Central memory CD8-positive, alpha-beta T cell (primary cell): ENCODE results near the gene ZFAND6.
"Not testable (repeated sequence)": the region's sequence is repeated elsewhere in the genome, so short reads cannot be mapped to it uniquely, and the experiment has no call there.

Source experiments
- ATAC-seq: fragments of 150-1000 bp; cut with Tn5 transposase; replicated peaks from 2 replicates; pipeline ENCODE4 v1.10.0; 2022; ENCODE audit warnings: mild to moderate bottlenecking, moderate FRiP score, moderate number of reproducible peaks; ENCODE audit not compliant: poor library complexity, severe bottlenecking; ENCODE audit errors: extremely low read depth
- DNase-seq, 2 donors: peaks; one replicate each; pipeline ENCODE4 v3.0.0; 2021; ENCODE audit warnings: low spot score in 2 of 2
- H3K27ac Mint-ChIP-seq: one replicate; pipeline ENCODE4 v1.8.0; 2022; ENCODE audit warnings: low read depth, mild to moderate bottlenecking, moderate library complexity, mixed read lengths
- H3K27me3 Mint-ChIP-seq: one replicate; pipeline ENCODE4 v1.8.0; 2022; ENCODE audit warnings: mixed read lengths
- H3K36me3 Mint-ChIP-seq: one replicate; pipeline ENCODE4 v1.8.0; 2022; ENCODE audit warnings: mild to moderate bottlenecking, moderate library complexity, mixed read lengths; ENCODE audit not compliant: insufficient read depth
- H3K4me1 Mint-ChIP-seq: one replicate; pipeline ENCODE4 v1.8.0; 2022; ENCODE audit warnings: mixed read lengths
- H3K4me3 Mint-ChIP-seq: one replicate; pipeline ENCODE4 v1.8.0; 2022; ENCODE audit warnings: mild to moderate bottlenecking, moderate library complexity, mixed read lengths
- H3K9me3 Mint-ChIP-seq: one replicate; pipeline ENCODE4 v1.8.0; 2022; ENCODE audit warnings: mixed read lengths

The ZFAND6 gene

GRCh38 chr15:80058851-80059785, at the start of gene ZFAND6:
ZFAND6 (plus strand) TSS chr15:80059676; CDS start chr15:80120345, 60,669 bp downstream.
- Mint-ChIP-seq H3K4me1 (peaks cover 29% of the 10 kb centered on the region), H3K27me3 (no peaks in the 10 kb centered on the region), H3K4me3 (peak within 1 kb of the TSS; percentile 90), H3K9me3 (no peaks in the 10 kb centered on the region), H3K36me3 (peaks cover 14% of the 10 kb centered on the region), H3K27ac (peak within 1 kb of the TSS; percentile 93)
- DNase-seq (peak; percentile 95 to 96), ATAC-seq (peak; percentile 83)

- Mint-ChIP-seq H3K9me3 (no peaks in the 10 kb centered on the region), H3K4me1 (no peaks in the 10 kb centered on the region), H3K27me3 (no peaks in the 10 kb centered on the region), H3K27ac (no peak overlapping the region), H3K36me3 (no peaks in the 10 kb centered on the region), H3K4me3 (no peak overlapping the region)
- DNase-seq (no peak), ATAC-seq (no peak)
Measured at GRCh38 chr15:80010131-80010673, 49.3 kb upstream of the ZFAND6 start.

- ATAC-seq, H3K36me3 Mint-ChIP-seq, H3K9me3 Mint-ChIP-seq, H3K4me1 Mint-ChIP-seq, DNase-seq, H3K27me3 Mint-ChIP-seq, H3K4me3 Mint-ChIP-seq, H3K27ac Mint-ChIP-seq: not testable (repeated sequence)
Measured at GRCh38 chr15:80011041-80011523, 48.4 kb upstream of the ZFAND6 start.

GRCh38 chr15:80011596-80011995, 47.9 kb upstream of the ZFAND6 start:
- Mint-ChIP-seq H3K9me3 (no peaks in the 10 kb centered on the region), H3K36me3 (no peaks in the 10 kb centered on the region)
- DNase-seq: no peak

GRCh38 chr15:80012060-80012726, 47.3 kb upstream of the ZFAND6 start:
- Mint-ChIP-seq H3K9me3 (no peaks in the 10 kb centered on the region), H3K27ac (no peak overlapping the region), H3K4me3 (no peak overlapping the region), H3K36me3 (no peaks in the 10 kb centered on the region), H3K4me1 (no peaks in the 10 kb centered on the region), H3K27me3 (no peaks in the 10 kb centered on the region)
- DNase-seq (no peak), ATAC-seq (no peak)

More at GRCh38 chr15:80011596-80011995, 47.9 kb upstream of the ZFAND6 start:
- no peak for ATAC-seq
- Mint-ChIP-seq H3K27ac (no peak overlapping the region), H3K4me3 (no peak overlapping the region), H3K27me3 (no peaks in the 10 kb centered on the region), H3K4me1 (no peaks in the 10 kb centered on the region)

- not testable (repeated sequence) for H3K36me3 Mint-ChIP-seq, H3K9me3 Mint-ChIP-seq, DNase-seq, H3K27ac Mint-ChIP-seq, H3K4me1 Mint-ChIP-seq, ATAC-seq, H3K27me3 Mint-ChIP-seq, H3K4me3 Mint-ChIP-seq
Measured at GRCh38 chr15:80014186-80014585, 45.3 kb upstream of the ZFAND6 start.

- no peak for ATAC-seq
- Mint-ChIP-seq H3K4me1 (peaks cover 7% of the 10 kb centered on the region), H3K4me3 (no peak overlapping the region), H3K27me3 (no peaks in the 10 kb centered on the region), H3K36me3 (no peaks in the 10 kb centered on the region), H3K9me3 (no peaks in the 10 kb centered on the region), H3K27ac (no peak overlapping the region)
- no peak for DNase-seq
Measured at GRCh38 chr15:80015156-80015555, 44.3 kb upstream of the ZFAND6 start.

- not testable (repeated sequence) for H3K36me3 Mint-ChIP-seq, H3K27me3 Mint-ChIP-seq, H3K27ac Mint-ChIP-seq, H3K4me3 Mint-ChIP-seq, H3K4me1 Mint-ChIP-seq, DNase-seq, ATAC-seq, H3K9me3 Mint-ChIP-seq
Measured at GRCh38 chr15:80016506-80016905, 43.0 kb upstream of the ZFAND6 start.

- H3K27me3 Mint-ChIP-seq, DNase-seq, H3K4me1 Mint-ChIP-seq, H3K9me3 Mint-ChIP-seq, H3K36me3 Mint-ChIP-seq, ATAC-seq: not testable (repeated sequence)
- H3K27ac Mint-ChIP-seq: peak overlapping the region; percentile 46
- H3K4me3 Mint-ChIP-seq: peak overlapping the region; percentile 73
Measured at GRCh38 chr15:80017139-80017538, 42.3 kb upstream of the ZFAND6 start.

GRCh38 chr15:80019168-80019745, 40.2 kb upstream of the ZFAND6 start:
- ATAC-seq: no peak
- DNase-seq: no peak
- no peaks in the 10 kb centered on the region for H3K36me3 Mint-ChIP-seq
- H3K27me3 Mint-ChIP-seq: no peaks in the 10 kb centered on the region
- H3K4me1 Mint-ChIP-seq: peaks cover 16% of the 10 kb centered on the region
- peaks cover 6% of the 10 kb centered on the region for H3K9me3 Mint-ChIP-seq
- H3K27ac Mint-ChIP-seq: no peak overlapping the region
- no peak overlapping the region for H3K4me3 Mint-ChIP-seq

GRCh38 chr15:80020149-80020548, 39.3 kb upstream of the ZFAND6 start:
- not testable (repeated sequence) for H3K27me3 Mint-ChIP-seq, H3K27ac Mint-ChIP-seq, DNase-seq, H3K4me3 Mint-ChIP-seq, H3K36me3 Mint-ChIP-seq, ATAC-seq, H3K9me3 Mint-ChIP-seq
- H3K4me1 Mint-ChIP-seq: peaks cover 16% of the 10 kb centered on the region

GRCh38 chr15:80020731-80021130, 38.7 kb upstream of the ZFAND6 start:
- no peak for DNase-seq
- Mint-ChIP-seq H3K4me1 (peaks cover 16% of the 10 kb centered on the region), H3K27ac (no peak overlapping the region), H3K27me3 (no peaks in the 10 kb centered on the region), H3K9me3 (peaks cover 6% of the 10 kb centered on the region), H3K36me3 (no peaks in the 10 kb centered on the region), H3K4me3 (no peak overlapping the region)
- no peak for ATAC-seq
